ENCODE data around the gene SMU1. TPM values are rescaled to one million over a fixed set of nuclear protein-coding genes. Genes with fewer than 3 reads are reported as not detected.
"Not testable (repeated sequence)": the region's sequence is repeated elsewhere in the genome, so short reads cannot be mapped to it uniquely, and the experiment has no call there.

SMU1 gene
- total RNA-seq, 4 donors from 2014 or later = 14.6 to 23.5 (median 17.2) TPM

DNA sequence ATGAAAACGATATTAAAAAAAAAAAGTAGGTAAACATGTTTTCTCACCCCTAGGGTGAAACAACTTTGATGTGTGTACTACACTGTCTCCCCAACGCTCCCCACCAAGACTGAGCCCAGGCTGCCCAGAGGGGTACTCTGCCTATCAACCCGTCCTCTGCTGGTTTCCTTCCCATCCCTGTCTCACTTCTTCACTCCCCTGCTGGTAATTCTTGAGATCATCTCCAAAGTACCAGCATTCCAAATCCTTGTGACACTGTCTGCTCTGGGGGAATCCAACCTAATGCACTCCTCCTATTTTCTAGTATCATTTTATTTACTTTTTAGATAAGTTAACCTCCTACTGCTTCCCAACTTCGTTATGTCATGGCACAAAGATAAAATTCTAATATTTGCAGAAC, 68.7 kb downstream of the SMU1 start:
- no peak for ATAC-seq (ENCODE audit: low FRiP score)

DNA sequence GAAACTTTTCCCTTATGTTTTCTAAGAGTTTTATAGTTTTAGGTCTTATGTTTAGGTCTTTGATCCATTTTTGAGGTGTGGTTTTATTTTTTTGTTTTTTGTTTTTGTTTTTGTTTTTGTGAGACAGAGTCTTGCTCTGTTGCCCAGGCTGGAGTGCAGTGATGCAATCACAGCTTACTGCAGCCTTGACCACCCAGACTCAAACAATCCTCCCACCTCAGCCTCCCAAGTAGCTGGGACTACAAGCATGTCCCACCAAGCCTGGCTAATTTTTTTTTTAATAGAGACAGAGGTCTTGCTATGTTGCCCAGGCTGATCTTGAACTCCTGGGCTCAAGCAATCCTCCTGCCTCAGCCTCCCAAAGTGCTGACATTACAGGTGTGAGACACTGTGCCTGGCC, 71.1 kb downstream of the SMU1 start:
- DNase-seq (ENCODE audit: low spot score); ATAC-seq (ENCODE audit: low FRiP score): not testable (repeated sequence)

More for the DNA sequence above, 68.7 kb downstream of the SMU1 start:
- no peak for TF ChIP-seq CTCF (IDR thresholded peaks at IDR 0.05)
- no peak for DNase-seq (ENCODE audit: low spot score)

GRCh38 chr9:33000682-33001055, 75.8 kb downstream of the SMU1 start:
- not testable (repeated sequence) for ATAC-seq (ENCODE audit: low FRiP score); DNase-seq (ENCODE audit: low spot score)

- no peak for TF ChIP-seq CTCF (IDR thresholded peaks at IDR 0.05)
- DNase-seq (ENCODE audit: low spot score) = no peak
- peak; percentile 53 for ATAC-seq (ENCODE audit: low FRiP score)
These were observed 83.8 kb downstream of the SMU1 start for GRCh38 chr9:32992595-32993238.

GRCh38 chr9:32991897-32992594, 84.4 kb downstream of the SMU1 start:
- ATAC-seq (ENCODE audit: low FRiP score) = no peak
- DNase-seq (ENCODE audit: low spot score) = no peak
- no peak for TF ChIP-seq CTCF (IDR thresholded peaks at IDR 0.05)

Other genes with a start within 250 kb of the SMU1 start
- gene APTX, start 75.0 kb downstream of the SMU1 start, total RNA-seq = 10 to 100 TPM; 16.6 to 24.6 (median 21.4) TPM
- gene DNAJA1, start 51.4 kb downstream of the SMU1 start, total RNA-seq = 100 to 1,000 TPM in 3 of 4 donors, 10 to 100 TPM in 1; 94.6 to 269 (median 151) TPM
- gene B4GALT1, start 90.7 kb upstream of the SMU1 start, total RNA-seq = 100 to 1,000 TPM in 1 of 4 donors, 10 to 100 TPM in 3; 52.5 to 113 (median 72.1) TPM
- not detected for gene SPINK4, start 163.5 kb upstream of the SMU1 start, total RNA-seq
- 10 to 100 TPM; 52.5 to 93.7 (median 66.2) TPM for gene BAG1, start 188.0 kb upstream of the SMU1 start, total RNA-seq
- gene CHMP5, start 188.4 kb upstream of the SMU1 start, total RNA-seq = 10 to 100 TPM; 39.5 to 60.4 (median 56.0) TPM
- 10 to 100 TPM; 31.4 to 37.4 (median 34.9) TPM for gene NFX1, start 213.8 kb upstream of the SMU1 start, total RNA-seq